H1 (cell line): ENCODE measurements around the gene DLL1. TPM values are rescaled to one million over a fixed set of nuclear protein-coding genes. Genes with fewer than 3 reads are reported as not detected.

Experiments used
- ATF2 ChIP-seq: IDR thresholded peaks from 2 replicates; pipeline ENCODE4 v1.6.1; 2012; ENCODE audit warnings: low read length, inconsistent platforms
- CTCF ChIP-seq, 3 experiments: IDR thresholded peaks; 1 replicate in 2 of 3; 2 replicates in 1 of 3; pipeline versions ENCODE4 v1.5.1 to v1.6.1; 2011; ENCODE audit warnings: low read length in 3 of 3, mild to moderate bottlenecking in 3 of 3, inconsistent platforms in 2 of 3, low read depth in 1 of 3, moderate library complexity in 1 of 3; ENCODE audit not compliant: insufficient read depth in 1 of 3; ENCODE audit errors: control extremely low read depth in 1 of 3
- EP300 ChIP-seq, 2 experiments: IDR thresholded peaks; 1 replicate in 1 of 2; 2 replicates in 1 of 2; pipeline ENCODE4 v1.6.1; 2011 to 2012; ENCODE audit warnings: low read depth in 2 of 2, low read length in 2 of 2, mild to moderate bottlenecking in 2 of 2, borderline replicate concordance in 1 of 2, inconsistent platforms in 1 of 2, moderate library complexity in 1 of 2
- JUN ChIP-seq: IDR thresholded peaks from 2 replicates; pipeline ENCODE4 v1.6.1; 2011; ENCODE audit warnings: low read depth, mild to moderate bottlenecking, improper control_type of control experiment, low read length
- MAX ChIP-seq: IDR thresholded peaks from 2 replicates; pipeline ENCODE4 v1.6.1; 2012; ENCODE audit warnings: inconsistent platforms
- NRF1 ChIP-seq: IDR thresholded peaks from 2 replicates; pipeline ENCODE4 v1.6.1; 2011; ENCODE audit warnings: mild to moderate bottlenecking, low read depth, low read length, improper control_type of control experiment
- POLR2A ChIP-seq, 2 experiments: IDR thresholded peaks; 1 replicate in 1 of 2; 2 replicates in 1 of 2; pipeline ENCODE4 v1.6.1; 2011; ENCODE audit warnings: low read depth in 2 of 2, low read length in 2 of 2, mild to moderate bottlenecking in 2 of 2; ENCODE audit errors: control extremely low read depth in 1 of 2
- POLR2AphosphoS5 ChIP-seq: IDR thresholded peaks from 2 replicates; pipeline ENCODE4 v1.6.1; 2011; ENCODE audit warnings: low read depth, low read length
- POU5F1 ChIP-seq: IDR thresholded peaks from 2 replicates; pipeline ENCODE4 v1.6.1; 2011; ENCODE audit warnings: low read depth, mild to moderate bottlenecking, low read length, moderate library complexity
- RAD21 ChIP-seq, 2 experiments: IDR thresholded peaks in 1 of 2; conservative IDR thresholded peaks in 1 of 2; 2 replicates each; pipeline ENCODE4 v1.6.1; 2011; ENCODE audit warnings: low read depth in 2 of 2, low read length in 2 of 2, improper control_type of control experiment in 1 of 2, inconsistent platforms in 1 of 2, mild to moderate bottlenecking in 1 of 2, moderate library complexity in 1 of 2
- RBBP5 ChIP-seq: IDR thresholded peaks from 2 replicates; pipeline ENCODE4 v1.7.1; 2012; ENCODE audit warnings: low read depth, mild to moderate bottlenecking, inconsistent platforms, low read length, moderate library complexity, borderline replicate concordance
- RFX5 ChIP-seq: IDR thresholded peaks from 2 replicates; pipeline ENCODE4 v1.6.1; 2011; ENCODE audit warnings: low read depth, low read length, improper control_type of control experiment, borderline replicate concordance
- RNF2 ChIP-seq: fragments of 200-900, 300-1000 bp; sonication (generic); IDR thresholded peaks from 2 replicates; pipeline ENCODE4 v1.7.1; 2016; ENCODE audit warnings: borderline replicate concordance, low read depth, mild to moderate bottlenecking, antibody characterized with exemption, low read length; ENCODE audit not compliant: poor library complexity, severe bottlenecking; ENCODE audit errors: missing control alignments
- RXRA ChIP-seq: IDR thresholded peaks from 2 replicates; pipeline ENCODE4 v1.6.1; 2011; ENCODE audit warnings: low read depth, mild to moderate bottlenecking, low read length, moderate library complexity; ENCODE audit not compliant: insufficient read depth
- SAP30 ChIP-seq: fragments of 300-600 bp; sonication (generic); IDR thresholded peaks from 2 replicates; pipeline ENCODE4 v1.7.1; 2012; ENCODE audit warnings: low read length, moderate library complexity, mild to moderate bottlenecking, inconsistent platforms; ENCODE audit not compliant: insufficient read depth, insufficient replicate concordance
- SP1 ChIP-seq: IDR thresholded peaks from 2 replicates; pipeline ENCODE4 v1.6.1; 2011; ENCODE audit warnings: low read depth, low read length
- SUZ12 ChIP-seq: fragments of 200-600 bp; sonication (generic); IDR thresholded peaks from 2 replicates; pipeline ENCODE4 v1.6.1; 2012; ENCODE audit warnings: mild to moderate bottlenecking, inconsistent platforms, low read length, moderate library complexity, mixed read lengths
- TAF1 ChIP-seq: IDR thresholded peaks from 2 replicates; pipeline ENCODE4 v1.6.1; 2011; ENCODE audit warnings: mild to moderate bottlenecking, low read depth, low read length
- TAF7 ChIP-seq: optimal IDR thresholded peaks from 2 replicates; pipeline ENCODE3; 2011; ENCODE audit warnings: low read depth, mild to moderate bottlenecking, inconsistent platforms, low read length, moderate library complexity, borderline replicate concordance
- TBP ChIP-seq: IDR thresholded peaks from 2 replicates; pipeline ENCODE4 v1.6.1; 2011; ENCODE audit warnings: low read depth, low read length, improper control_type of control experiment
- YY1 ChIP-seq: IDR thresholded peaks from 2 replicates; pipeline ENCODE4 v1.6.1; 2011; ENCODE audit warnings: low read depth, mild to moderate bottlenecking, low read length
- polyA plus RNA-seq, 7 experiments: library from polyadenylated mRNA; depleted of rRNA in 3 of 7; stranded (reverse) in 5 of 7; unstranded in 2 of 7; fragments of >200 nt in 5 of 7; fragments of 200-250 nt in 2 of 7; gene quantifications; 1 replicate in 5 of 7; 2 replicates in 1 of 7; 4 replicates in 1 of 7; pipeline versions ENCODE4 v1.2.1 to v1.2.3, GENCODE V29; 2011 to 2013; ENCODE audit warnings: missing spikeins in 2 of 7, mixed read lengths in 2 of 7
- total RNA-seq: library from RNA; stranded (reverse); fragmentation: NEBNext Ultra II Directional; extraction: Animal tissue kit (Norgen Biotek cat#: 25700); gene quantifications from 2 replicates; pipeline ENCODE4 v1.2.1, GENCODE V29; 2021

DLL1 gene
- total and polyA plus RNA-seq, 2 of the 8 experiments (the other 6 are each of a cell fraction or from before 2014, with no cell fraction given), result 1.7 to 3.8 TPM

DNA sequence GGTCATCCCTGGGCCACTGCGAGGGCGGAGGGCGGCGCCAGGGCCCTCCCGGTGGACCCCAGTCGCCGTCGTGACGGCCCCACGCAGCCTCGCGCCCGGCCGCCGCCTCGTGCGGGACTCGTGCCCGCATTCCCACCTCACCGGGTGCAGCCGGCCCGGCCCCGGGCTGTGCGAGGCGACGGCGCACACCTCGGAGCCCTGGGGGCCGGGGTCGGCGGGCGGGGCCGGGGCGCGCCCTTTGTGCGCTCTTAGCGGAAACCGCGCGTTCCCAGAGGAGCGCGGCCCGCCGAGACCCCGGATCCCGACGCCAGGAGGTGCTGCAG, 5.5 kb upstream of the DLL1 start (continued):
- peak in 1 of 3 experiments; percentile 7; a peak in 2 of 4 replicates for TF ChIP-seq CTCF (IDR thresholded peaks at IDR 0.05; ENCODE audit: control extremely low read depth in 1 of 3, insufficient read depth in 1 of 3, low read depth in 1 of 3, low read length in 3 of 3)
- no peak for TF ChIP-seq EP300 (IDR thresholded peaks at IDR 0.05; ENCODE audit: borderline replicate concordance in 1 of 2, low read depth in 2 of 2, low read length in 2 of 2)
- TF ChIP-seq NRF1, result no peak
- TF ChIP-seq POLR2A (IDR thresholded peaks at IDR 0.05; ENCODE audit: control extremely low read depth in 1 of 2, low read depth in 2 of 2, low read length in 2 of 2), result no peak
- TF ChIP-seq TBP, result no peak
- TF ChIP-seq TAF7, result no peak
- no peak for TF ChIP-seq TAF1
- TF ChIP-seq YY1, result no peak
- no peak for TF ChIP-seq RFX5
- TF ChIP-seq ATF2, result no peak
- TF ChIP-seq JUN, result no peak
- TF ChIP-seq RNF2, result no peak
- no peak for TF ChIP-seq SAP30
- TF ChIP-seq MAX, result peak; percentile 88
- peak in 1 of 2 experiments; percentile 8; a peak in 2 of 4 replicates for TF ChIP-seq RAD21 (IDR thresholded peaks at IDR 0.05 in 1 of 2, conservative IDR thresholded peaks at IDR 0.05 in 1 of 2; ENCODE audit: low read depth in 2 of 2, low read length in 2 of 2)
- no peak for TF ChIP-seq POLR2AphosphoS5
- TF ChIP-seq RXRA, result no peak
- no peak for TF ChIP-seq POU5F1
- TF ChIP-seq SP1, result no peak
- TF ChIP-seq RBBP5, result no peak
- TF ChIP-seq SUZ12, result no peak
